ENCODE data around the gene C20orf96. TPM values are rescaled to one million over a fixed set of nuclear protein-coding genes. Genes with fewer than 3 reads are reported as not detected.

The C20orf96 gene
- total and polyA plus RNA-seq, 2 experiments from 2014 or later = 9.3 to 41.9 TPM

- no peak for TF ChIP-seq CTCF (IDR thresholded peaks at IDR 0.05; ENCODE audit: low read depth, low read length)
Measured at GRCh38 chr20:328975-329695, 38.6 kb upstream of the C20orf96 start.

GRCh38 chr20:328027-328974 is 37.8 kb upstream of the C20orf96 start:
- no peak for TF ChIP-seq CTCF (IDR thresholded peaks at IDR 0.05; ENCODE audit: low read depth, low read length)
- H3K4me3 ChIP-seq = peak overlapping the region; percentile 98
- no peaks in the 10 kb centered on the region for H3K9me3 ChIP-seq (ENCODE audit: low read depth)
- peak in 1 of 2 donors; percentile 23 for DNase-seq (ENCODE audit: low read depth in 1 of 2, low spot score in 1 of 2)
- H3K4me1 ChIP-seq (ENCODE audit: low read depth) = peaks cover 19% of the 10 kb centered on the region
- no peaks in the 10 kb centered on the region for H3K36me3 ChIP-seq
- no peaks in the 10 kb centered on the region for H3K27me3 ChIP-seq
- H3K27ac ChIP-seq = peak overlapping the region; percentile 74

More at GRCh38 chr20:328975-329695, 38.6 kb upstream of the C20orf96 start:
- H3K36me3 ChIP-seq = no peaks in the 10 kb centered on the region
- peak overlapping the region; percentile 63 for H3K27ac ChIP-seq
- no peaks in the 10 kb centered on the region for H3K9me3 ChIP-seq (ENCODE audit: low read depth)
- no peaks in the 10 kb centered on the region for H3K27me3 ChIP-seq
- H3K4me1 ChIP-seq (ENCODE audit: low read depth) = peaks cover 19% of the 10 kb centered on the region
- peak overlapping the region; percentile 98 for H3K4me3 ChIP-seq
- no peak for DNase-seq (ENCODE audit: low read depth in 1 of 2, low spot score in 1 of 2)

- DNase-seq (ENCODE audit: low read depth in 1 of 2, low spot score in 1 of 2) = peak; percentile 96 to 97
- H3K36me3 ChIP-seq = no peaks in the 10 kb centered on the region
- no peaks in the 10 kb centered on the region for H3K27me3 ChIP-seq
- H3K9me3 ChIP-seq (ENCODE audit: low read depth) = no peaks in the 10 kb centered on the region
- no peak for TF ChIP-seq CTCF (IDR thresholded peaks at IDR 0.05; ENCODE audit: low read depth, low read length)
- H3K27ac ChIP-seq = peak overlapping the region; percentile 74
- peaks cover 19% of the 10 kb centered on the region for H3K4me1 ChIP-seq (ENCODE audit: low read depth)
- peak overlapping the region; percentile 98 for H3K4me3 ChIP-seq
Measured at GRCh38 chr20:327186-328026, 36.9 kb upstream of the C20orf96 start.

- TF ChIP-seq CTCF (IDR thresholded peaks at IDR 0.05; ENCODE audit: low read depth, low read length) = no peak
- no peaks in the 10 kb centered on the region for H3K9me3 ChIP-seq (ENCODE audit: low read depth)
- H3K36me3 ChIP-seq = no peaks in the 10 kb centered on the region
- H3K27ac ChIP-seq = peak overlapping the region; percentile 98
- H3K4me3 ChIP-seq = peak overlapping the region; percentile 98
- H3K4me1 ChIP-seq (ENCODE audit: low read depth) = peaks cover 19% of the 10 kb centered on the region
- peak; percentile 37 to 67 for DNase-seq (ENCODE audit: low read depth in 1 of 2, low spot score in 1 of 2)
- H3K27me3 ChIP-seq = no peaks in the 10 kb centered on the region
Measured at GRCh38 chr20:326645-327185, 36.2 kb upstream of the C20orf96 start.
